ENCODE data around the gene ATPAF1. TPM values are rescaled to one million over a fixed set of nuclear protein-coding genes. Genes with fewer than 3 reads are reported as not detected.

ATPAF1 gene
- total and polyA plus RNA-seq, 9 of the 15 experiments (the other 6 are each of a cell fraction or from before 2014, with no cell fraction given): 6.3 to 56.2 (median 27.4) TPM

DNA sequence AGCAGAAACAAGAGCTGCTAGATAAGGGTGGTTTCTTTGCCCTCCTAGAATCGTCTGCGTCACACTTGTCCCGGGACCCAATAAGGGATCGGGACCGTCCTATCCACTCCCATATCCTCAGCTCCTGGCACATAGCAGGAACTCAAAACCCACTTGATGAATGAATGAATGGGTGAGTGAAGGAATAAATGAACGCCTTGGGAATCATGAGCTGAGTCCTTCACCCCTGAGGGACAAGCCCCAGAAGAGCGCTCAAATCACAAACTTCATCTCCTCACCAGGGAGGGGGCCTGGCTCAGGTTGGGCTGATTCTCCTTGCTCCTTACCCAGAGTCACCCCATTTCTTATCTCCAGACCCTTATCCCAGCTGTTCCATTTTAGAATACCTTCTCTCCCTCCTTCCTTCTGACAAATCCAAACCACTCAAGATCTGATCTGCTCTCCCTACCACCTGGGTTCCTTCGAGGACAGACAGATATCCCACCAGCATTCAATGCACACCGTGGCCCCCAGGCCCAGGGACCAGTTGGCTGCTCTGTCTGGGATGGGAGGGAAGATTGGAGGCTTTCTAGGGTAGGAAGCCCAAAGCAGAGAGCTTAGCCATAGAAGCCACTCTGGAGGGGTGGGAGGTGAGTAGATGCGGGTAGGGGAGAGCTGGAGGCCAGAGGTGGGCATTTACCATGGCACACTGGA, 50.9 kb downstream of the ATPAF1 start (continued):
- peak; percentile 38; the same call in 1 of the 2 replicates for TF ChIP-seq HDAC2 (IDR thresholded peaks at IDR 0.05)
- TF ChIP-seq PRMT5 (CRISPR knock-in tag; IDR thresholded peaks at IDR 0.05): no peak
- TF ChIP-seq, protein P1, sequence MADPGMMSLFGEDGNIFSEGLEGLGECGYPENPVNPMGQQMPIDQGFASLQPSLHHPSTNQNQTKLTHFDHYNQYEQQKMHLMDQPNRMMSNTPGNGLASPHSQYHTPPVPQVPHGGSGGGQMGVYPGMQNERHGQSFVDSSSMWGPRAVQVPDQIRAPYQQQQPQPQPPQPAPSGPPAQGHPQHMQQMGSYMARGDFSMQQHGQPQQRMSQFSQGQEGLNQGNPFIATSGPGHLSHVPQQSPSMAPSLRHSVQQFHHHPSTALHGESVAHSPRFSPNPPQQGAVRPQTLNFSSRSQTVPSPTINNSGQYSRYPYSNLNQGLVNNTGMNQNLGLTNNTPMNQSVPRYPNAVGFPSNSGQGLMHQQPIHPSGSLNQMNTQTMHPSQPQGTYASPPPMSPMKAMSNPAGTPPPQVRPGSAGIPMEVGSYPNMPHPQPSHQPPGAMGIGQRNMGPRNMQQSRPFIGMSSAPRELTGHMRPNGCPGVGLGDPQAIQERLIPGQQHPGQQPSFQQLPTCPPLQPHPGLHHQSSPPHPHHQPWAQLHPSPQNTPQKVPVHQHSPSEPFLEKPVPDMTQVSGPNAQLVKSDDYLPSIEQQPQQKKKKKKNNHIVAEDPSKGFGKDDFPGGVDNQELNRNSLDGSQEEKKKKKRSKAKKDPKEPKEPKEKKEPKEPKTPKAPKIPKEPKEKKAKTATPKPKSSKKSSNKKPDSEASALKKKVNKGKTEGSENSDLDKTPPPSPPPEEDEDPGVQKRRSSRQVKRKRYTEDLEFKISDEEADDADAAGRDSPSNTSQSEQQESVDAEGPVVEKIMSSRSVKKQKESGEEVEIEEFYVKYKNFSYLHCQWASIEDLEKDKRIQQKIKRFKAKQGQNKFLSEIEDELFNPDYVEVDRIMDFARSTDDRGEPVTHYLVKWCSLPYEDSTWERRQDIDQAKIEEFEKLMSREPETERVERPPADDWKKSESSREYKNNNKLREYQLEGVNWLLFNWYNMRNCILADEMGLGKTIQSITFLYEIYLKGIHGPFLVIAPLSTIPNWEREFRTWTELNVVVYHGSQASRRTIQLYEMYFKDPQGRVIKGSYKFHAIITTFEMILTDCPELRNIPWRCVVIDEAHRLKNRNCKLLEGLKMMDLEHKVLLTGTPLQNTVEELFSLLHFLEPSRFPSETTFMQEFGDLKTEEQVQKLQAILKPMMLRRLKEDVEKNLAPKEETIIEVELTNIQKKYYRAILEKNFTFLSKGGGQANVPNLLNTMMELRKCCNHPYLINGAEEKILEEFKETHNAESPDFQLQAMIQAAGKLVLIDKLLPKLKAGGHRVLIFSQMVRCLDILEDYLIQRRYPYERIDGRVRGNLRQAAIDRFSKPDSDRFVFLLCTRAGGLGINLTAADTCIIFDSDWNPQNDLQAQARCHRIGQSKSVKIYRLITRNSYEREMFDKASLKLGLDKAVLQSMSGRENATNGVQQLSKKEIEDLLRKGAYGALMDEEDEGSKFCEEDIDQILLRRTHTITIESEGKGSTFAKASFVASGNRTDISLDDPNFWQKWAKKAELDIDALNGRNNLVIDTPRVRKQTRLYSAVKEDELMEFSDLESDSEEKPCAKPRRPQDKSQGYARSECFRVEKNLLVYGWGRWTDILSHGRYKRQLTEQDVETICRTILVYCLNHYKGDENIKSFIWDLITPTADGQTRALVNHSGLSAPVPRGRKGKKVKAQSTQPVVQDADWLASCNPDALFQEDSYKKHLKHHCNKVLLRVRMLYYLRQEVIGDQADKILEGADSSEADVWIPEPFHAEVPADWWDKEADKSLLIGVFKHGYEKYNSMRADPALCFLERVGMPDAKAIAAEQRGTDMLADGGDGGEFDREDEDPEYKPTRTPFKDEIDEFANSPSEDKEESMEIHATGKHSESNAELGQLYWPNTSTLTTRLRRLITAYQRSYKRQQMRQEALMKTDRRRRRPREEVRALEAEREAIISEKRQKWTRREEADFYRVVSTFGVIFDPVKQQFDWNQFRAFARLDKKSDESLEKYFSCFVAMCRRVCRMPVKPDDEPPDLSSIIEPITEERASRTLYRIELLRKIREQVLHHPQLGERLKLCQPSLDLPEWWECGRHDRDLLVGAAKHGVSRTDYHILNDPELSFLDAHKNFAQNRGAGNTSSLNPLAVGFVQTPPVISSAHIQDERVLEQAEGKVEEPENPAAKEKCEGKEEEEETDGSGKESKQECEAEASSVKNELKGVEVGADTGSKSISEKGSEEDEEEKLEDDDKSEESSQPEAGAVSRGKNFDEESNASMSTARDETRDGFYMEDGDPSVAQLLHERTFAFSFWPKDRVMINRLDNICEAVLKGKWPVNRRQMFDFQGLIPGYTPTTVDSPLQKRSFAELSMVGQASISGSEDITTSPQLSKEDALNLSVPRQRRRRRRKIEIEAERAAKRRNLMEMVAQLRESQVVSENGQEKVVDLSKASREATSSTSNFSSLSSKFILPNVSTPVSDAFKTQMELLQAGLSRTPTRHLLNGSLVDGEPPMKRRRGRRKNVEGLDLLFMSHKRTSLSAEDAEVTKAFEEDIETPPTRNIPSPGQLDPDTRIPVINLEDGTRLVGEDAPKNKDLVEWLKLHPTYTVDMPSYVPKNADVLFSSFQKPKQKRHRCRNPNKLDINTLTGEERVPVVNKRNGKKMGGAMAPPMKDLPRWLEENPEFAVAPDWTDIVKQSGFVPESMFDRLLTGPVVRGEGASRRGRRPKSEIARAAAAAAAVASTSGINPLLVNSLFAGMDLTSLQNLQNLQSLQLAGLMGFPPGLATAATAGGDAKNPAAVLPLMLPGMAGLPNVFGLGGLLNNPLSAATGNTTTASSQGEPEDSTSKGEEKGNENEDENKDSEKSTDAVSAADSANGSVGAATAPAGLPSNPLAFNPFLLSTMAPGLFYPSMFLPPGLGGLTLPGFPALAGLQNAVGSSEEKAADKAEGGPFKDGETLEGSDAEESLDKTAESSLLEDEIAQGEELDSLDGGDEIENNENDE (IDR thresholded peaks at IDR 0.05; ENCODE audit: low read depth, low read length): no peak
- no peak for TF ChIP-seq CREB1 (IDR thresholded peaks at IDR 0.05)
- peak; percentile 19; the same call in 1 of the 2 replicates for TF ChIP-seq CREB1 (CRISPR knock-in tag; IDR thresholded peaks at IDR 0.05)
- no peak for TF ChIP-seq SRSF3 (IDR thresholded peaks at IDR 0.05; ENCODE audit: insufficient read depth, low read length)
- TF ChIP-seq, protein P2, sequence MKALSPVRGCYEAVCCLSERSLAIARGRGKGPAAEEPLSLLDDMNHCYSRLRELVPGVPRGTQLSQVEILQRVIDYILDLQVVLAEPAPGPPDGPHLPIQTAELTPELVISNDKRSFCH (CRISPR knock-in tag; IDR thresholded peaks at IDR 0.05): no peak
- TF ChIP-seq, protein P2 (tag; IDR thresholded peaks at IDR 0.05): 0 out of 2 replicates have a peak, but pooled peaks have one; percentile 34
- TF ChIP-seq PHTF2 (CRISPR knock-in tag; IDR thresholded peaks at IDR 0.05): no peak

All from K562 (cell line).